ENCODE data around the gene RERG. TPM values are rescaled to one million over a fixed set of nuclear protein-coding genes. Genes with fewer than 3 reads are reported as not detected.

RERG gene
- total RNA-seq, 6 donors from 2014 or later = 9.7 to 21.9 (median 11.9) TPM

GRCh38 chr12:15122344-15122743 lies 98.9 kb downstream of the RERG start:
- Histone ChIP-seq H3K36me3 (no peaks in the 10 kb centered on the region), H3K4me1 (no peaks in the 10 kb centered on the region), H3K9me3 (no peaks in the 10 kb centered on the region), H3K27me3 (no peaks in the 10 kb centered on the region), H3K27ac (no peak overlapping the region), H3K4me3 (no peak overlapping the region)
- DNase-seq = no peak
- 52 to 75% methylated on average over 4 of the region's 4 CpGs for WGBS, 2 donors
- no peak for TF ChIP-seq CTCF (IDR thresholded peaks at IDR 0.05)
- no peak for TF ChIP-seq POLR2A (IDR thresholded peaks at IDR 0.05)
- no peak for TF ChIP-seq EP300 (IDR thresholded peaks at IDR 0.05)
- TF ChIP-seq POLR2AphosphoS5 (IDR thresholded peaks at IDR 0.05) = no peak
- ATAC-seq (ENCODE audit: low FRiP score in 2 of 2) = no peak

- H3K4me3 ChIP-seq = no peak overlapping the region
- TF ChIP-seq POLR2AphosphoS5 (IDR thresholded peaks at IDR 0.05) = no peak
- TF ChIP-seq CTCF (IDR thresholded peaks at IDR 0.05) = no peak
- no peak for TF ChIP-seq EP300 (IDR thresholded peaks at IDR 0.05)
- no peak for TF ChIP-seq POLR2A (IDR thresholded peaks at IDR 0.05)
- H3K27ac ChIP-seq = no peak overlapping the region
- H3K4me1 ChIP-seq = no peaks in the 10 kb centered on the region
- H3K36me3 ChIP-seq = no peaks in the 10 kb centered on the region
- WGBS, 2 donors = 0 to 67% methylated on average over 1 of the region's 1 CpG
- no peaks in the 10 kb centered on the region for H3K27me3 ChIP-seq
- H3K9me3 ChIP-seq = no peaks in the 10 kb centered on the region
- ATAC-seq (ENCODE audit: low FRiP score in 2 of 2) (no peak), DNase-seq (no peak)
These were observed 102.3 kb downstream of the RERG start for GRCh38 chr12:15118955-15119354.

- Histone ChIP-seq H3K4me3 (no peak overlapping the region), H3K27me3 (no peaks in the 10 kb centered on the region), H3K4me1 (no peaks in the 10 kb centered on the region), H3K9me3 (no peaks in the 10 kb centered on the region), H3K27ac (no peak overlapping the region), H3K36me3 (no peaks in the 10 kb centered on the region)
- no peak for ATAC-seq (ENCODE audit: low FRiP score in 2 of 2)
- no peak for DNase-seq
- TF ChIP-seq POLR2A (IDR thresholded peaks at IDR 0.05) = no peak
- TF ChIP-seq CTCF (IDR thresholded peaks at IDR 0.05) = no peak
- no peak for TF ChIP-seq POLR2AphosphoS5 (IDR thresholded peaks at IDR 0.05)
- TF ChIP-seq EP300 (IDR thresholded peaks at IDR 0.05) = no peak
- WGBS, 2 donors = 54 to 77% methylated on average over 1 of the region's 1 CpG
These were observed 104.2 kb downstream of the RERG start for GRCh38 chr12:15116983-15117382.

GRCh38 chr12:15116086-15116485 lies 105.1 kb downstream of the RERG start:
- H3K4me3 ChIP-seq = no peak overlapping the region
- H3K27ac ChIP-seq = no peak overlapping the region
- H3K9me3 ChIP-seq = no peaks in the 10 kb centered on the region
- TF ChIP-seq POLR2AphosphoS5 (IDR thresholded peaks at IDR 0.05) (no peak), POLR2A (IDR thresholded peaks at IDR 0.05) (no peak), EP300 (IDR thresholded peaks at IDR 0.05) (no peak), CTCF (IDR thresholded peaks at IDR 0.05) (no peak)
- no peaks in the 10 kb centered on the region for H3K36me3 ChIP-seq
- no peaks in the 10 kb centered on the region for H3K4me1 ChIP-seq
- no peaks in the 10 kb centered on the region for H3K27me3 ChIP-seq
- 40 to 60% methylated on average over 4 of the region's 4 CpGs for WGBS, 2 donors
- DNase-seq = no peak
- no peak for ATAC-seq (ENCODE audit: low FRiP score in 2 of 2)

- Histone ChIP-seq H3K4me3 (no peak overlapping the region), H3K27ac (no peak overlapping the region), H3K4me1 (no peaks in the 10 kb centered on the region), H3K9me3 (no peaks in the 10 kb centered on the region), H3K36me3 (no peaks in the 10 kb centered on the region), H3K27me3 (no peaks in the 10 kb centered on the region)
- whole genome bisulfite sequencing, 2 donors = 93 to 97% methylated on average over 3 of the region's 3 CpGs
- ATAC-seq (ENCODE audit: low FRiP score in 2 of 2) = no peak
- DNase-seq = no peak
- TF ChIP-seq POLR2AphosphoS5 (IDR thresholded peaks at IDR 0.05) = no peak
- TF ChIP-seq POLR2A (IDR thresholded peaks at IDR 0.05) = no peak
- TF ChIP-seq EP300 (IDR thresholded peaks at IDR 0.05) = no peak
- no peak for TF ChIP-seq CTCF (IDR thresholded peaks at IDR 0.05)
These were observed 105.8 kb downstream of the RERG start for GRCh38 chr12:15115434-15115833.

All from upper lobe of left lung (tissue), 6 donors.